SK-N-MC (cell line): Measurements from ENCODE around the gene PPP2R2B.

Experiments
- EZH2 ChIP-seq: fragments of 200-600 bp; sonication (generic); IDR thresholded peaks from one replicate; pipeline ENCODE4 v1.6.1; 2017; ENCODE audit warnings: antibody characterized with exemption
- FOXP2 ChIP-seq: optimal IDR thresholded peaks from 2 replicates; pipeline ENCODE3; 2011; ENCODE audit warnings: mild to moderate bottlenecking, moderate library complexity; ENCODE audit not compliant: insufficient read depth; ENCODE audit errors: extremely low read length, control extremely low read depth
- POLR2AphosphoS5 ChIP-seq: IDR thresholded peaks from 2 replicates; pipeline ENCODE4 v1.6.1; 2012; ENCODE audit warnings: mild to moderate bottlenecking, low read depth, low read length, borderline replicate concordance

GRCh38 chr5:146641941-146642340, 236.6 kb downstream of the PPP2R2B start:
- no peak for TF ChIP-seq POLR2AphosphoS5
- no peak for TF ChIP-seq EZH2
- no peak for TF ChIP-seq FOXP2
